Progenitor cell of endocrine pancreas (in vitro differentiated cells): ENCODE data around the gene MAPK13. TPM values are rescaled to one million over a fixed set of nuclear protein-coding genes. Genes with fewer than 3 reads are reported as not detected.
A peak's percentile ranks its signal among the peaks of the same experiment; 100 is the strongest.

Experiments used
- DNase-seq: peaks from one replicate; pipeline ENCODE4 v3.0.0; 2021; ENCODE audit warnings: low spot score; ENCODE audit not compliant: unreplicated experiment
- H3K27ac Mint-ChIP-seq: 2 replicates; pipeline ENCODE4 v1.8.0; 2021; ENCODE audit warnings: mild to moderate bottlenecking, moderate library complexity, mixed read lengths
- H3K27me3 Mint-ChIP-seq: 2 replicates; pipeline ENCODE4 v1.8.0; 2021; ENCODE audit warnings: mixed read lengths
- H3K36me3 Mint-ChIP-seq: 2 replicates; pipeline ENCODE4 v1.8.0; 2022; ENCODE audit warnings: mixed read lengths; ENCODE audit not compliant: insufficient read depth
- H3K4me1 Mint-ChIP-seq: 2 replicates; pipeline ENCODE4 v1.8.0; 2021; ENCODE audit warnings: low read depth, mixed read lengths
- H3K4me3 Mint-ChIP-seq: 2 replicates; pipeline ENCODE4 v1.8.0; 2021; ENCODE audit warnings: low read depth, mild to moderate bottlenecking, moderate library complexity, mixed read lengths
- H3K9me3 Mint-ChIP-seq: 2 replicates; pipeline ENCODE4 v1.8.0; 2021; ENCODE audit warnings: low read depth, mixed read lengths
- CTCF ChIP-seq: fragments of 200-600 bp; sonication (generic); IDR thresholded peaks from one replicate; pipeline ENCODE4 v1.5.0; 2021; ENCODE audit warnings: antibody characterized with exemption, mild to moderate bottlenecking; ENCODE audit not compliant: unreplicated experiment
- total RNA-seq: library from RNA; stranded (reverse); gene quantifications from 2 replicates; pipeline ENCODE4 v1.2.1, GENCODE V29; 2021

The MAPK13 gene
- total RNA-seq, 1 donor from 2014 or later: 41.2 TPM

GRCh38 chr6:36117658-36118549, 12.4 kb upstream of the MAPK13 start:
- TF ChIP-seq CTCF: no peak
- Mint-ChIP-seq H3K9me3 (no peaks in the 10 kb centered on the region), H3K4me3 (no peak overlapping the region), H3K4me1 (peaks cover 35% of the 10 kb centered on the region), H3K27me3 (no peaks in the 10 kb centered on the region), H3K36me3 (peaks cover 2% of the 10 kb centered on the region), H3K27ac (peak overlapping the region; percentile 81)
- DNase-seq: no peak

GRCh38 chr6:36118550-36119107, 11.7 kb upstream of the MAPK13 start:
- no peaks in the 10 kb centered on the region for H3K27me3 Mint-ChIP-seq
- DNase-seq: no peak
- TF ChIP-seq CTCF: no peak
- peaks cover 35% of the 10 kb centered on the region for H3K4me1 Mint-ChIP-seq
- H3K27ac Mint-ChIP-seq: peak overlapping the region; percentile 81
- H3K36me3 Mint-ChIP-seq: peaks cover 2% of the 10 kb centered on the region
- no peaks in the 10 kb centered on the region for H3K9me3 Mint-ChIP-seq
- no peak overlapping the region for H3K4me3 Mint-ChIP-seq

GRCh38 chr6:36119209-36119608, 11.1 kb upstream of the MAPK13 start:
- Mint-ChIP-seq H3K27ac (no peak overlapping the region), H3K4me3 (no peak overlapping the region), H3K27me3 (no peaks in the 10 kb centered on the region), H3K9me3 (no peaks in the 10 kb centered on the region), H3K4me1 (peaks cover 35% of the 10 kb centered on the region), H3K36me3 (peaks cover 2% of the 10 kb centered on the region)
- DNase-seq: no peak
- no peak for TF ChIP-seq CTCF

- Mint-ChIP-seq H3K27me3 (no peaks in the 10 kb centered on the region), H3K4me1 (peaks cover 35% of the 10 kb centered on the region), H3K4me3 (no peak overlapping the region), H3K27ac (no peak overlapping the region), H3K36me3 (peaks cover 2% of the 10 kb centered on the region), H3K9me3 (no peaks in the 10 kb centered on the region)
- TF ChIP-seq CTCF: no peak
- no peak for DNase-seq
Observed at GRCh38 chr6:36120018-36120417, 10.3 kb upstream of the MAPK13 start.

- Mint-ChIP-seq H3K27me3 (no peaks in the 10 kb centered on the region), H3K36me3 (peaks cover 2% of the 10 kb centered on the region), H3K9me3 (no peaks in the 10 kb centered on the region), H3K4me1 (peaks cover 35% of the 10 kb centered on the region), H3K27ac (no peak overlapping the region), H3K4me3 (no peak overlapping the region)
- DNase-seq: no peak
- no peak for TF ChIP-seq CTCF
Observed at GRCh38 chr6:36120539-36120938, 9.8 kb upstream of the MAPK13 start.
